NAMALWA (cell line): ENCODE data around the gene FAM168B.
"Not testable (repeated sequence)": the region's sequence is repeated elsewhere in the genome, so short reads cannot be mapped to it uniquely, and the experiment has no call there.

Experiments
- DNase-seq: peaks from one replicate; pipeline ENCODE4 v3.0.0-alpha.2; 2015; ENCODE audit warnings: low spot score

FAM168B gene

GRCh38 chr2:131093006-131093695, at the start of gene FAM168B:
FAM168B (minus strand) TSS chr2:131093460; CDS start chr2:131082646, 10,814 bp downstream.
- DNase-seq, result peak; percentile 91

GRCh38 chr2:131142849-131143248, 49.6 kb upstream of the FAM168B start:
- no peak for DNase-seq

- DNase-seq, result no peak
Measured at GRCh38 chr2:131140581-131140980, 47.3 kb upstream of the FAM168B start.

GRCh38 chr2:131132729-131133128, 39.5 kb upstream of the FAM168B start:
- DNase-seq, result no peak

- no peak for DNase-seq
Measured at GRCh38 chr2:131130298-131130596, 37.0 kb upstream of the FAM168B start.

GRCh38 chr2:131127981-131128380, 34.7 kb upstream of the FAM168B start:
- no peak for DNase-seq

- DNase-seq, result no peak
Measured at GRCh38 chr2:131127076-131127475, 33.8 kb upstream of the FAM168B start.

GRCh38 chr2:131126436-131126835, 33.2 kb upstream of the FAM168B start:
- no peak for DNase-seq

GRCh38 chr2:131125195-131125757, 32.0 kb upstream of the FAM168B start:
- DNase-seq, result no peak

GRCh38 chr2:131123192-131123591, 29.9 kb upstream of the FAM168B start:
- DNase-seq, result no peak

- no peak for DNase-seq
Measured at GRCh38 chr2:131122496-131122895, 29.2 kb upstream of the FAM168B start.

- no peak for DNase-seq
Measured at GRCh38 chr2:131121464-131121863, 28.2 kb upstream of the FAM168B start.

- no peak for DNase-seq
Measured at GRCh38 chr2:131120815-131121317, 27.6 kb upstream of the FAM168B start.

GRCh38 chr2:131115752-131116151, 22.5 kb upstream of the FAM168B start:
- DNase-seq, result no peak

- not testable (repeated sequence) for DNase-seq
Measured at GRCh38 chr2:131114950-131115349, 21.7 kb upstream of the FAM168B start.

- no peak for DNase-seq
Measured at GRCh38 chr2:131113566-131114227, 20.4 kb upstream of the FAM168B start.

- no peak for DNase-seq
Measured at GRCh38 chr2:131112529-131112928, 19.3 kb upstream of the FAM168B start.

- DNase-seq, result peak; percentile 72
Measured at GRCh38 chr2:131105950-131106801, 12.9 kb upstream of the FAM168B start.

GRCh38 chr2:131105156-131105949, 12.1 kb upstream of the FAM168B start, which contains the start of gene PLEKHB2:
PLEKHB2 (plus strand) TSS chr2:131105336; CDS start chr2:131120942, 15,606 bp downstream.
- DNase-seq, result peak; percentile 94

GRCh38 chr2:131104487-131105155, 11.4 kb upstream of the FAM168B start:
- DNase-seq, result peak; percentile 71

GRCh38 chr2:131103165-131103564, 9.9 kb upstream of the FAM168B start:
- DNase-seq, result no peak
